Skeletal muscle tissue (tissue), 4 donors: ENCODE data around the gene MEIS2. TPM values are rescaled to one million over a fixed set of nuclear protein-coding genes. Genes with fewer than 3 reads are reported as not detected.

ENCODE experiments used
- H3K27ac ChIP-seq: one replicate; pipeline ENCODE4 v1.7.0; 2013; ENCODE audit warnings: mild to moderate bottlenecking, low read depth, low read length, inconsistent platforms
- H3K27me3 ChIP-seq, 3 donors: one replicate each; pipeline ENCODE4 v1.7.0; 2013; ENCODE audit warnings: low read length in 3 of 3; ENCODE audit not compliant: control insufficient read depth in 3 of 3, insufficient read depth in 3 of 3
- H3K36me3 ChIP-seq, 3 donors: one replicate each; pipeline ENCODE4 v1.7.0; 2013; ENCODE audit warnings: low read length in 3 of 3; ENCODE audit not compliant: control insufficient read depth in 3 of 3, insufficient read depth in 3 of 3
- H3K4me1 ChIP-seq, 3 donors: one replicate each; pipeline ENCODE4 v1.7.0; 2013; ENCODE audit warnings: low read length in 3 of 3, mild to moderate bottlenecking in 3 of 3; ENCODE audit not compliant: control insufficient read depth in 3 of 3, insufficient read depth in 3 of 3
- H3K4me3 ChIP-seq, 3 donors: one replicate each; pipeline ENCODE4 v1.7.0; 2013; ENCODE audit warnings: low read length in 3 of 3
- H3K9ac ChIP-seq, 3 donors: one replicate each; pipeline ENCODE4 v1.7.0; 2013; ENCODE audit warnings: low read length in 3 of 3, mild to moderate bottlenecking in 3 of 3, moderate library complexity in 2 of 3, low read depth in 1 of 3
- H3K9me3 ChIP-seq, 3 donors: one replicate each; pipeline ENCODE4 v1.7.0; 2013; ENCODE audit warnings: low read length in 3 of 3; ENCODE audit not compliant: control insufficient read depth in 3 of 3
- total RNA-seq: library from RNA; depleted of rRNA; stranded (reverse); fragments of >200 nt; gene quantifications from one replicate; pipeline ENCODE4 v1.2.3, GENCODE V29; 2014
- donor health status: Osteomylitis.

Gene MEIS2
- total RNA-seq, 1 donor from 2014 or later: 4.2 TPM

GRCh38 chr15:36914466-36914865 is 185.9 kb downstream of the MEIS2 start:
- no peak overlapping the region for H3K27ac ChIP-seq

GRCh38 chr15:36912311-36912712 is 188.0 kb downstream of the MEIS2 start:
- Histone ChIP-seq H3K4me3 (no peak overlapping the region), H3K27ac (no peak overlapping the region), H3K4me1 (no peaks in the 10 kb centered on the region), H3K9me3 (no peaks in the 10 kb centered on the region), H3K27me3 (peaks cover 0 to 3% (median 0%) of the 10 kb centered on the region in 3 donors), H3K9ac (no peak overlapping the region), H3K36me3 (no peaks in the 10 kb centered on the region)

More at GRCh38 chr15:36914466-36914865, 185.9 kb downstream of the MEIS2 start:
- Histone ChIP-seq H3K9me3 (no peaks in the 10 kb centered on the region), H3K27me3 (peaks cover 0 to 3% (median 0%) of the 10 kb centered on the region in 3 donors), H3K4me1 (no peaks in the 10 kb centered on the region), H3K36me3 (no peaks in the 10 kb centered on the region), H3K9ac (no peak overlapping the region), H3K4me3 (no peak overlapping the region)

- H3K9ac ChIP-seq: no peak overlapping the region
- H3K27me3 ChIP-seq: peaks cover 0 to 3% (median 0%) of the 10 kb centered on the region in 3 donors
- H3K27ac ChIP-seq: no peak overlapping the region
- H3K4me1 ChIP-seq: no peaks in the 10 kb centered on the region
- H3K36me3 ChIP-seq: no peaks in the 10 kb centered on the region
- no peaks in the 10 kb centered on the region for H3K9me3 ChIP-seq
- H3K4me3 ChIP-seq: no peak overlapping the region
Measured at GRCh38 chr15:36911322-36911944, 188.9 kb downstream of the MEIS2 start.

- Histone ChIP-seq H3K4me1 (no peaks in the 10 kb centered on the region), H3K9me3 (no peaks in the 10 kb centered on the region), H3K4me3 (no peak overlapping the region), H3K27ac (no peak overlapping the region), H3K36me3 (no peaks in the 10 kb centered on the region), H3K9ac (no peak overlapping the region), H3K27me3 (peaks cover 0 to 3% (median 0%) of the 10 kb centered on the region in 3 donors)
Measured at GRCh38 chr15:36908991-36909390, 191.4 kb downstream of the MEIS2 start.

GRCh38 chr15:36907295-36907694 is 193.1 kb downstream of the MEIS2 start:
- H3K27ac ChIP-seq: no peak overlapping the region
- no peaks in the 10 kb centered on the region for H3K4me1 ChIP-seq

GRCh38 chr15:36905908-36906307 is 194.4 kb downstream of the MEIS2 start:
- Histone ChIP-seq H3K9me3 (no peaks in the 10 kb centered on the region), H3K27me3 (peaks cover 0 to 1% (median 0%) of the 10 kb centered on the region in 3 donors), H3K4me3 (no peak overlapping the region), H3K4me1 (no peaks in the 10 kb centered on the region), H3K9ac (no peak overlapping the region), H3K36me3 (no peaks in the 10 kb centered on the region), H3K27ac (no peak overlapping the region)

More at GRCh38 chr15:36907295-36907694, 193.1 kb downstream of the MEIS2 start:
- Histone ChIP-seq H3K9ac (no peak overlapping the region), H3K9me3 (no peaks in the 10 kb centered on the region), H3K27me3 (peaks cover 0 to 3% (median 0%) of the 10 kb centered on the region in 3 donors), H3K36me3 (no peaks in the 10 kb centered on the region), H3K4me3 (no peak overlapping the region)

GRCh38 chr15:36904715-36905114 is 195.6 kb downstream of the MEIS2 start:
- Histone ChIP-seq H3K9ac (no peak overlapping the region), H3K27ac (no peak overlapping the region), H3K27me3 (peaks cover 0 to 2% (median 0%) of the 10 kb centered on the region in 3 donors), H3K9me3 (no peaks in the 10 kb centered on the region), H3K4me1 (no peaks in the 10 kb centered on the region), H3K36me3 (no peaks in the 10 kb centered on the region), H3K4me3 (no peak overlapping the region)

- H3K27me3 ChIP-seq: peaks cover 0 to 2% (median 0%) of the 10 kb centered on the region in 3 donors
- no peak overlapping the region for H3K27ac ChIP-seq
- H3K4me1 ChIP-seq: no peaks in the 10 kb centered on the region
- no peaks in the 10 kb centered on the region for H3K36me3 ChIP-seq
- no peaks in the 10 kb centered on the region for H3K9me3 ChIP-seq
- H3K4me3 ChIP-seq: no peak overlapping the region
- no peak overlapping the region for H3K9ac ChIP-seq
Measured at GRCh38 chr15:36903922-36904556, 196.3 kb downstream of the MEIS2 start.

- no peaks in the 10 kb centered on the region for H3K9me3 ChIP-seq
- peaks cover 0 to 2% (median 0%) of the 10 kb centered on the region in 3 donors for H3K27me3 ChIP-seq
- H3K4me1 ChIP-seq: no peaks in the 10 kb centered on the region
- no peak overlapping the region for H3K9ac ChIP-seq
- no peak overlapping the region for H3K27ac ChIP-seq
- no peak overlapping the region for H3K4me3 ChIP-seq
- H3K36me3 ChIP-seq: no peaks in the 10 kb centered on the region
Measured at GRCh38 chr15:36903195-36903594, 197.2 kb downstream of the MEIS2 start.

GRCh38 chr15:36901012-36901411 is 199.3 kb downstream of the MEIS2 start:
- Histone ChIP-seq H3K27me3 (peaks cover 3 to 8% (median 6%) of the 10 kb centered on the region in 3 donors), H3K27ac (no peak overlapping the region), H3K4me3 (no peak overlapping the region), H3K36me3 (no peaks in the 10 kb centered on the region), H3K9me3 (no peaks in the 10 kb centered on the region), H3K4me1 (no peaks in the 10 kb centered on the region), H3K9ac (no peak overlapping the region)
